Effector CD8-positive, alpha-beta T cell (primary cell): ENCODE data around the gene USP17L29.
"Not testable (repeated sequence)": the region's sequence is repeated elsewhere in the genome, so short reads cannot be mapped to it uniquely, and the experiment has no call there.

Experiments
- DNase-seq: peaks from one replicate; lab custom pipeline; 2025; lab: John Stamatoyannopoulos, UW
- total RNA-seq, 4 experiments: gene quantifications; one replicate each; lab custom pipeline; 2026; lab: John Stamatoyannopoulos, UW

Gene USP17L29, protein sequence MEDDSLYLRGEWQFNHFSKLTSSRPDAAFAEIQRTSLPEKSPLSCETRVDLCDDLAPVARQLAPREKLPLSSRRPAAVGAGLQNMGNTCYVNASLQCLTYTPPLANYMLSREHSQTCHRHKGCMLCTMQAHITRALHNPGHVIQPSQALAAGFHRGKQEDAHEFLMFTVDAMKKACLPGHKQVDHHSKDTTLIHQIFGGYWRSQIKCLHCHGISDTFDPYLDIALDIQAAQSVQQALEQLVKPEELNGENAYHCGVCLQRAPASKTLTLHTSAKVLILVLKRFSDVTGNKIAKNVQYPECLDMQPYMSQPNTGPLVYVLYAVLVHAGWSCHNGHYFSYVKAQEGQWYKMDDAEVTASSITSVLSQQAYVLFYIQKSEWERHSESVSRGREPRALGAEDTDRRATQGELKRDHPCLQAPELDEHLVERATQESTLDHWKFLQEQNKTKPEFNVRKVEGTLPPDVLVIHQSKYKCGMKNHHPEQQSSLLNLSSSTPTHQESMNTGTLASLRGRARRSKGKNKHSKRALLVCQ
- 0 reads per million in 4 experiments for total RNA-seq

DNA sequence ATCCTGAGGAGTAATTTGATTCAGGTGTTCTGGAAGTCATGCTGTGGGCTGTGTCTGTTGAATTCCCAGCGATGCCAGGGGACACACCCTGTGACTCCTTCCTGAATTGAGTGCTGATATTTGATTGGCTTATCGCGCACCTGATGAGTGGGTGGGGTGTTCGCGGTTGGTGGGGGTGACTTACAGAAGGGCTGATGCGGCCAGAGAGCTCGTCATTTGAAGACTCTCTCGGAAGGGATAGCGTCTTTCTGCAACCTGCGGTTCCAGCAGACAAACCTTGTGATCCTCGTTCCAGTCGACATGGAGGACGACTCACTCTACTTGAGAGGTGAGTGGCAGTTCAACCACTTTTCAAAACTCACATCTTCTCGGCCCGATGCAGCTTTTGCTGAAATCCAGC is at the start of gene USP17L29:
TSS of gene USP17L29 (plus strand) at position 301 of the 400 bp plus-strand sequence. CDS start at position 301, 0 bp downstream.
- DNase-seq, result not testable (repeated sequence)

DNA sequence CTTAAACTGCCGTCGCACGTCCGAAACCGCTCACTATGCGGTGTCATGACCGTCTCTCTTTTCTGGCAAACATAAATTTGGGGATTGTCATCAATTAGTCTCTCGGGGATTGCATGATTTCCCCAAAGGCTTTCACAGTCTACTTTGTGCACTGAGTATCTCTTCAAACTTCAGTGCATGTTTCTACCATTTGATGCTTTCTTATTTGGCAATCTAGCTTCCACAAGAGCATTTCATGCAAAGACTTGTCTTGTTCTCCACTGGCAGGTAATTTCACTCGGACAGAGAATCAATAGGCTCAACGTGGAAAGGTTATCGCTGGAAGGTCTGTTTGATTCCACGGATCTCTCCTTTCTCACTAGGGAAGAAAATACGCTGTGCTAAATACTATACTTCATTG is 29.2 kb upstream of the USP17L29 start:
- not testable (repeated sequence) for DNase-seq

DNA sequence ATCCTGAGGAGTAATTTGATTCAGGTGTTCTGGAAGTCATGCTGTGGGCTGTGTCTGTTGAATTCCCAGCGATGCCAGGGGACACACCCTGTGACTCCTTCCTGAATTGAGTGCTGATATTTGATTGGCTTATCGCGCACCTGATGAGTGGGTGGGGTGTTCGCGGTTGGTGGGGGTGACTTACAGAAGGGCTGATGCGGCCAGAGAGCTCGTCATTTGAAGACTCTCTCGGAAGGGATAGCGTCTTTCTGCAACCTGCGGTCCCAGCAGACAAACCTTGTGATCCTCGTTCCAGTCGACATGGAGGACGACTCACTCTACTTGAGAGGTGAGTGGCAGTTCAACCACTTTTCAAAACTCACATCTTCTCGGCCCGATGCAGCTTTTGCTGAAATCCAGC is 28.6 kb upstream of the USP17L29 start, which contains the start of gene USP17L24:
TSS of gene USP17L24 (plus strand) at position 301 of the 400 bp plus-strand sequence. CDS start at position 301, 0 bp downstream.
- DNase-seq, result not testable (repeated sequence)

DNA sequence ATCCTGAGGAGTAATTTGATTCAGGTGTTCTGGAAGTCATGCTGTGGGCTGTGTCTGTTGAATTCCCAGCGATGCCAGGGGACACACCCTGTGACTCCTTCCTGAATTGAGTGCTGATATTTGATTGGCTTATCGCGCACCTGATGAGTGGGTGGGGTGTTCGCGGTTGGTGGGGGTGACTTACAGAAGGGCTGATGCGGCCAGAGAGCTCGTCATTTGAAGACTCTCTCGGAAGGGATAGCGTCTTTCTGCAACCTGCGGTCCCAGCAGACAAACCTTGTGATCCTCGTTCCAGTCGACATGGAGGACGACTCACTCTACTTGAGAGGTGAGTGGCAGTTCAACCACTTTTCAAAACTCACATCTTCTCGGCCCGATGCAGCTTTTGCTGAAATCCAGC is 23.8 kb upstream of the USP17L29 start, which contains the start of gene USP17L25:
TSS of gene USP17L25 (plus strand) at position 301 of the 400 bp plus-strand sequence. CDS start at position 301, 0 bp downstream.
- not testable (repeated sequence) for DNase-seq

DNA sequence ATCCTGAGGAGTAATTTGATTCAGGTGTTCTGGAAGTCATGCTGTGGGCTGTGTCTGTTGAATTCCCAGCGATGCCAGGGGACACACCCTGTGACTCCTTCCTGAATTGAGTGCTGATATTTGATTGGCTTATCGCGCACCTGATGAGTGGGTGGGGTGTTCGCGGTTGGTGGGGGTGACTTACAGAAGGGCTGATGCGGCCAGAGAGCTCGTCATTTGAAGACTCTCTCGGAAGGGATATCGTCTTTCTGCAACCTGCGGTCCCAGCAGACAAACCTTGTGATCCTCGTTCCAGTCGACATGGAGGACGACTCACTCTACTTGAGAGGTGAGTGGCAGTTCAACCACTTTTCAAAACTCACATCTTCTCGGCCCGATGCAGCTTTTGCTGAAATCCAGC is 19.1 kb upstream of the USP17L29 start, which contains the start of gene USP17L26:
TSS of gene USP17L26 (plus strand) at position 301 of the 400 bp plus-strand sequence. CDS start at position 301, 0 bp downstream.
- not testable (repeated sequence) for DNase-seq

DNA sequence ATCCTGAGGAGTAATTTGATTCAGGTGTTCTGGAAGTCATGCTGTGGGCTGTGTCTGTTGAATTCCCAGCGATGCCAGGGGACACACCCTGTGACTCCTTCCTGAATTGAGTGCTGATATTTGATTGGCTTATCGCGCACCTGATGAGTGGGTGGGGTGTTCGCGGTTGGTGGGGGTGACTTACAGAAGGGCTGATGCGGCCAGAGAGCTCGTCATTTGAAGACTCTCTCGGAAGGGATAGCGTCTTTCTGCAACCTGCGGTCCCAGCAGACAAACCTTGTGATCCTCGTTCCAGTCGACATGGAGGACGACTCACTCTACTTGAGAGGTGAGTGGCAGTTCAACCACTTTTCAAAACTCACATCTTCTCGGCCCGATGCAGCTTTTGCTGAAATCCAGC is 14.3 kb upstream of the USP17L29 start, which contains the start of gene USP17L5:
TSS of gene USP17L5 (plus strand) at position 301 of the 400 bp plus-strand sequence. CDS start at position 301, 0 bp downstream.
- DNase-seq, result not testable (repeated sequence)

DNA sequence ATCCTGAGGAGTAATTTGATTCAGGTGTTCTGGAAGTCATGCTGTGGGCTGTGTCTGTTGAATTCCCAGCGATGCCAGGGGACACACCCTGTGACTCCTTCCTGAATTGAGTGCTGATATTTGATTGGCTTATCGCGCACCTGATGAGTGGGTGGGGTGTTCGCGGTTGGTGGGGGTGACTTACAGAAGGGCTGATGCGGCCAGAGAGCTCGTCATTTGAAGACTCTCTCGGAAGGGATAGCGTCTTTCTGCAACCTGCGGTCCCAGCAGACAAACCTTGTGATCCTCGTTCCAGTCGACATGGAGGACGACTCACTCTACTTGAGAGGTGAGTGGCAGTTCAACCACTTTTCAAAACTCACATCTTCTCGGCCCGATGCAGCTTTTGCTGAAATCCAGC is 9.6 kb upstream of the USP17L29 start, which contains the start of gene USP17L27:
TSS of gene USP17L27 (plus strand) at position 301 of the 400 bp plus-strand sequence. CDS start at position 301, 0 bp downstream.
- not testable (repeated sequence) for DNase-seq

DNA sequence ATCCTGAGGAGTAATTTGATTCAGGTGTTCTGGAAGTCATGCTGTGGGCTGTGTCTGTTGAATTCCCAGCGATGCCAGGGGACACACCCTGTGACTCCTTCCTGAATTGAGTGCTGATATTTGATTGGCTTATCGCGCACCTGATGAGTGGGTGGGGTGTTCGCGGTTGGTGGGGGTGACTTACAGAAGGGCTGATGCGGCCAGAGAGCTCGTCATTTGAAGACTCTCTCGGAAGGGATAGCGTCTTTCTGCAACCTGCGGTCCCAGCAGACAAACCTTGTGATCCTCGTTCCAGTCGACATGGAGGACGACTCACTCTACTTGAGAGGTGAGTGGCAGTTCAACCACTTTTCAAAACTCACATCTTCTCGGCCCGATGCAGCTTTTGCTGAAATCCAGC is 4.8 kb upstream of the USP17L29 start, which contains the start of gene USP17L28:
TSS of gene USP17L28 (plus strand) at position 301 of the 400 bp plus-strand sequence. CDS start at position 301, 0 bp downstream.
- not testable (repeated sequence) for DNase-seq

DNA sequence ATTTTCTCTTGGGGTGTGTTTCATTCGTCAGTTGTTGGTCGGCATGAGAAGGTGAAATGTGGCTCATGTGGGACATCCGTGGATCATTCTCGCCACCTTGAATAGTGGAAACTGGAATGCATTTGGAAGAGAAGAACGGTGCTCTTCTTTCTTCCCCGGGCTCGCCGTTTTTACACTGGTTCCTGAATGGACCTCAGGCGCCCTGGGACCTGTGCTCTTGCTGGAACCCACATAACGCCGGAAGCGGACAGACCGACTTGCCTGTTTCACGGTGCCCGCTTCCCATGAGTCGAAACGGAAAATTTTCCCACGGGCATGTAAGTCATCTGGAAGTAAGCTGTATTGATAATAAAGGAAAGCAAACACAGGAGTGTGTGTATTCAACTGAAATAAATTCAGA is 2.6 kb upstream of the USP17L29 start:
- DNase-seq, result not testable (repeated sequence)

DNA sequence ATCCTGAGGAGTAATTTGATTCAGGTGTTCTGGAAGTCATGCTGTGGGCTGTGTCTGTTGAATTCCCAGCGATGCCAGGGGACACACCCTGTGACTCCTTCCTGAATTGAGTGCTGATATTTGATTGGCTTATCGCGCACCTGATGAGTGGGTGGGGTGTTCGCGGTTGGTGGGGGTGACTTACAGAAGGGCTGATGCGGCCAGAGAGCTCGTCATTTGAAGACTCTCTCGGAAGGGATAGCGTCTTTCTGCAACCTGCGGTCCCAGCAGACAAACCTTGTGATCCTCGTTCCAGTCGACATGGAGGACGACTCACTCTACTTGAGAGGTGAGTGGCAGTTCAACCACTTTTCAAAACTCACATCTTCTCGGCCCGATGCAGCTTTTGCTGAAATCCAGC is 9.4 kb downstream of the USP17L29 start, which contains the start of gene USP17L30:
TSS of gene USP17L30 (plus strand) at position 301 of the 400 bp plus-strand sequence. CDS start at position 301, 0 bp downstream.
- DNase-seq, result not testable (repeated sequence)

DNA sequence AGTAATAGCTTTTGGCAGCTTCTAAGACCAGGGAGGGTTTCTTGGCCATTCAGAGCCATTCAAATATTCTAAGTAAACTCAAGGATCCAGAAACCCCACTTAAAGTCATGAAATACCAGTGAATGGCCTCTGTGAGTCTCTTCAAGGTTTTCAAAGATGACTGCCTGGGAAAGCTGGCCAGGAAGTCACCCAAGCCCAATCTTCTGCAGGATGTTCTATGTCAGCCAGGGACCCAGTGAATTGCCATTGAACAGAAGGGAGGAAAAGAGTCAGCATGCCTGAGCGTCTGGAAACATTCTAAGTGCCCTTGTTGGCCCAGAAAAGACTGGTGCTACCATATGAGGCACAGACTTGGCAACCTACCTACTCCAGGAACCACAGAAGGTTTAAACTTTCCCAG is 26.4 kb downstream of the USP17L29 start:
- DNase-seq, result not testable (repeated sequence)

DNA sequence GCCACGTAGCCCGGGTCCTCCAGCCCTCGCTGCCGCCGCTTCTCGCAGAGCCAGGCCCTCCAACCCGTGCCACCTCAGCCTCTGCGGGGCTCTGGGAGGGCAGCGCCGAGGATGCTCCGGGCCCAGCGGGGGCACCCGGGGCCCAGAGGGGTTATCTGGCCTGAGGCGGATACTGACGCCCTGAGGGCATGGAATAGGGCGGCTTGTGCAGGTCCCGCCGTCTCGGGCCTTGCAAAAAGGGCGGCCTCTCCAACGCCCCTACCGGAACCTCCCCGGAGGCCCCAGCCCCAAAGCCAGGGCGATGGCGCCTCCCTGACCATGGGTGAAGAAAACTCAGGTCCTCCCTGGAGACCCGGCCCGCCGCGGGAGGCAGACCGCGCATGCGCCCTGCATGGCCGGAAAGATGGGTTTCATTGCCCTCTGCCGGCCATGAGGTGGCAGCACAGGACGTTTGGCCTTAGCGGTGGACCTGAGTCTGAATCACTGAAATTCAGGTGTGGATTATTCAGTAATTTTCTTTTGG is 27.6 kb downstream of the USP17L29 start:
- DNase-seq, result not testable (repeated sequence)

DNA sequence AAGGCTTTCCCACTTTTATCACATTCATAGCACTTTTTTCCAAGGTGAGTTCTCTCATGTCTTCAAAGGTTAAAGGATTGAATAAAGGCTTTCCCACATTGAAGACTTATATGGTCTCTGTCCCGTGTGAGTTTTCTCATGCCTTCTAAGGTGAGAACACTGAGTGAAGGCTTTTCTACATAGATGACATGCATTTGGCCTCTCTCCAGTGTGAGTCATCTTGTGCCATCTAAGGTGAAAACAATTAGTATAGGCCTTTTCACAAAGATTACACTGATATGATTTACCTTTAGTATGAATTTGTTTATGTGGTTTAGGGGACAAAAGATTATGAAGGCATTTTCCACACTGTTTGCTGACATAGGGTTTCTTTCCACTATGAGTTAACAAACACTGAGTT is 30.7 kb downstream of the USP17L29 start:
- DNase-seq, result no peak

DNA sequence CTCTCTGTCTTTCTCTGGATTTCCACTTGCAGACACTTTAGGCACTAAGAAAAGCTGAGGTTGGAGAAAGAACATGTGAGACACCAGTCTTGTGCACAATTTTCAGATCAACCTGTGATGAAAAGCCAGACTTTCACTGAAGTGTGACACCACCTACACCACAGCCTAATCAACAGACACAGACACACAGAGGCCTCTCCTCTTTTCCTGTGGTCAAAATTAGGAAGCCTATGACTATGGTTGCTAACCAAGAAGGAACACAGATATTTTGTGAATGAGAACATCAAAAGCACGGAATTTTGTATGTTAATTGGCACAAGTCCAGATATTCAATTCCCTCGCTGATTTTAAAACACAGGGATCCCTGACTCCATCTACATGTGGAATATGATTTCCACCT is 35.6 kb downstream of the USP17L29 start:
- DNase-seq, result not testable (repeated sequence)
